HepG2 (cell line): Measurements from ENCODE around the gene MFAP4. TPM values are rescaled to one million over a fixed set of nuclear protein-coding genes. Genes with fewer than 3 reads are reported as not detected.

Experiments used
- BCL6 ChIP-seq: IDR thresholded peaks from 2 replicates; pipeline ENCODE4 v1.6.1; 2016; ENCODE audit warnings: missing genetic modification reagents, missing compliant biosample characterization
- CBX5 ChIP-seq: sonication (generic); formaldehyde crosslinking; IDR thresholded peaks from 2 replicates; pipeline ENCODE4 v1.4.0; 2020; ENCODE audit warnings: missing genetic modification reagents, borderline replicate concordance
- HNF4A ChIP-seq: sonication (generic); formaldehyde crosslinking; IDR thresholded peaks from 2 replicates; pipeline ENCODE4 v1.4.0; 2020; ENCODE audit warnings: missing genetic modification reagents
- PHF21A ChIP-seq: sonication (generic); formaldehyde crosslinking; IDR thresholded peaks from 2 replicates; pipeline ENCODE4 v1.5.0; 2020; ENCODE audit warnings: mild to moderate bottlenecking, missing genetic modification reagents
- RCOR2 ChIP-seq: IDR thresholded peaks from 2 replicates; pipeline ENCODE4 v1.6.1; 2016; ENCODE audit warnings: missing biosample characterization, missing genetic modification reagents
- REL ChIP-seq: sonication (generic); formaldehyde crosslinking; conservative IDR thresholded peaks from 2 replicates; pipeline ENCODE4 v1.8.0; 2022; ENCODE audit warnings: mild to moderate bottlenecking, missing genetic modification reagents, moderate library complexity
- SAFB2 ChIP-seq: sonication (generic); formaldehyde crosslinking; IDR thresholded peaks from 2 replicates; pipeline ENCODE4 v1.5.1; 2020; ENCODE audit warnings: missing genetic modification reagents, low read depth, mild to moderate bottlenecking, borderline replicate concordance
- SKI ChIP-seq: fragments of 450-650 bp; IDR thresholded peaks from one replicate; pipeline ENCODE4 v1.6.1; 2018; ENCODE audit warnings: mild to moderate bottlenecking; ENCODE audit not compliant: partially characterized antibody
- SMARCE1 ChIP-seq: fragments of 450-650 bp; IDR thresholded peaks from 2 replicates; pipeline ENCODE4 v1.6.1; 2017; ENCODE audit warnings: borderline replicate concordance
- SMC3 ChIP-seq: IDR thresholded peaks from 2 replicates; pipeline ENCODE4 v1.6.1; 2011; ENCODE audit warnings: low read length, improper control_type of control experiment
- STAT5B ChIP-seq: sonication (generic); formaldehyde crosslinking; IDR thresholded peaks from 2 replicates; pipeline ENCODE4 v1.4.0; 2020; ENCODE audit warnings: missing genetic modification reagents
- TARDBP ChIP-seq: sonication (generic); formaldehyde crosslinking; IDR thresholded peaks from 2 replicates; pipeline ENCODE4 v1.8.0; 2022; ENCODE audit warnings: mild to moderate bottlenecking, missing genetic modification reagents
- THYN1 ChIP-seq: sonication (generic); formaldehyde crosslinking; IDR thresholded peaks from 2 replicates; pipeline ENCODE4 v1.8.1; 2023; ENCODE audit warnings: low read depth, mild to moderate bottlenecking, moderate library complexity, missing genetic modification reagents, borderline replicate concordance
- TRIM24 ChIP-seq: sonication (generic); formaldehyde crosslinking; IDR thresholded peaks from 2 replicates; pipeline ENCODE4 v1.8.0; 2022; ENCODE audit warnings: mild to moderate bottlenecking, missing genetic modification reagents
- YEATS4 ChIP-seq: sonication (generic); formaldehyde crosslinking; IDR thresholded peaks from 2 replicates; pipeline ENCODE4 v1.4.0; 2020; ENCODE audit warnings: missing genetic modification reagents, borderline replicate concordance
- ZNF160 ChIP-seq: sonication (generic); formaldehyde crosslinking; IDR thresholded peaks from 2 replicates; pipeline ENCODE4 v1.8.0; 2022; ENCODE audit warnings: mild to moderate bottlenecking, inconsistent platforms, missing genetic modification reagents
- ZNF263 ChIP-seq: sonication (generic); formaldehyde crosslinking; IDR thresholded peaks from 2 replicates; pipeline ENCODE4 v1.4.0; 2020; ENCODE audit warnings: missing genetic modification reagents
- ZNF282 ChIP-seq: fragments of 450-650 bp; IDR thresholded peaks from 2 replicates; pipeline ENCODE4 v1.6.1; 2018; ENCODE audit not compliant: partially characterized antibody
- ZNF549 ChIP-seq: sonication (generic); formaldehyde crosslinking; IDR thresholded peaks from 2 replicates; pipeline ENCODE4 v1.5.0; 2020; ENCODE audit warnings: missing genetic modification reagents
- ZNF670 ChIP-seq: sonication (generic); formaldehyde crosslinking; IDR thresholded peaks from 2 replicates; pipeline ENCODE4 v1.8.0; 2022; ENCODE audit warnings: mild to moderate bottlenecking, missing genetic modification reagents, borderline replicate concordance
- ZNF773 ChIP-seq: sonication (generic); formaldehyde crosslinking; IDR thresholded peaks from 2 replicates; pipeline ENCODE4 v1.4.0; 2020; ENCODE audit warnings: missing genetic modification reagents, borderline replicate concordance
- ZNF781 ChIP-seq: sonication (generic); formaldehyde crosslinking; IDR thresholded peaks from 2 replicates; pipeline ENCODE4 v1.5.1; 2020; ENCODE audit warnings: borderline replicate concordance, mild to moderate bottlenecking, missing genetic modification reagents; ENCODE audit errors: not compliant biosample characterization
- ZSCAN29 ChIP-seq: sonication (generic); formaldehyde crosslinking; conservative IDR thresholded peaks from 2 replicates; pipeline ENCODE4 v1.4.0; 2020; ENCODE audit warnings: mild to moderate bottlenecking, missing genetic modification reagents
- polyA plus RNA-seq, 8 experiments: library from polyadenylated mRNA; depleted of rRNA in 3 of 8; stranded (reverse) in 7 of 8; unstranded in 1 of 8; fragments of >200 nt; fragmentation: Illumina TruSeq in 4 of 8; extraction: Trizol in 4 of 8; gene quantifications; 2 replicates each; pipeline versions ENCODE4 v1.2.1 to v1.2.3, GENCODE V29; 2011 to 2016; ENCODE audit warnings: low read depth in 4 of 8, missing spikeins in 1 of 8, mixed read lengths in 1 of 8; ENCODE audit not compliant: insufficient read depth in 1 of 8
- total RNA-seq, 5 experiments: library from RNA; depleted of rRNA; stranded (reverse); fragments of >200 nt; fragmentation: Illumina TruSeq; extraction: Trizol; gene quantifications; 2 replicates each; pipeline ENCODE4 v1.2.3, GENCODE V29; 2016; ENCODE audit warnings: low read depth in 1 of 5
- TF ChIP-seq, protein P1 (sequence below): sonication (generic); formaldehyde crosslinking; IDR thresholded peaks from 2 replicates; pipeline ENCODE4 v1.5.0; 2020; ENCODE audit warnings: mild to moderate bottlenecking, missing genetic modification reagents
- TF ChIP-seq, protein P2 (sequence below): sonication (generic); formaldehyde crosslinking; IDR thresholded peaks from 2 replicates; pipeline ENCODE4 v1.4.0; 2020; ENCODE audit warnings: missing genetic modification reagents, mild to moderate bottlenecking, borderline replicate concordance
- TF ChIP-seq, protein P3 (sequence below): sonication (generic); formaldehyde crosslinking; IDR thresholded peaks from 2 replicates; pipeline ENCODE4 v1.4.0; 2020; ENCODE audit warnings: missing genetic modification reagents

The MFAP4 gene
- total and polyA plus RNA-seq, 2 of the 13 experiments (the other 11 are each of a cell fraction or from before 2014, with no cell fraction given), result 0.08 TPM; not detected in 1

DNA sequence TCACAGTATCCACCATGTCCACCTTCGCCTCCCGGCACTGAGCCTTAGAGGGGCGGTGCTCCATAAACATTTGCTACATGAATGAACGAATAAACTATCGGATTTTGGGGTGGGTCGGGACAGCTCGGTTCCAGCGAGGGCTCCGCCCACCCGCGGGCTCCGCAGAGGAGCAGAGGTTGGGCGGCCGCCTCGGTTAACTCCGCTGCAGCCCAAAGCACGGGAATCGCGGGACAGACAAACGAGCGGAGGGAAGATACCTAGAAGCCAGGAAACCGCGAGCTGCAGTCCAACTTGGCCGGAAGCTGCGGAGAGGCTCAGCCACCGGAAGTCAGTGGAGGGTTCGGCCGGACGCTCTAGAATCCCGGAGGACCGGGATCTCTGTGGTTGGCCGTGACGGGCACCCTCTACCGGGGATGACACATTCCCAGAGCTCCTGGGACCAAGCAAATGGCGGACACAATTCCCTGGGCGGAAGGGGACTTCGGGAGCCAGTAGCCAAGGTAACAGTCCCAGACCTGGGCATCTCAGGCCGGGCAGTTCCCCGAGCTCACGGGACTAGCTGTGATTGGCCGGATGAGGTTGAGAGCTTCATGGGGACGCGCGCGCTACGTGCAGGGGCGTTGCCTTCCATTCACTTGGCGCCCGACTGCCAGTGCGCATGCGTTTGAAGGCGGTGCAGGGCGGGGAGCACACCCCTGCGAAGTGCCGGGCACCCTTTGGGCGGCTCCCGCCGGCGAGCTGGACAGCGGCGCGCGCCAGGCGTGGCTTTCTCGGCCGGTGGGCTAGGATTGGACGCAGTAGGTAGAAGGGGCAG lies 9.2 kb downstream of the MFAP4 start (continued):
- TF ChIP-seq, protein P1, sequence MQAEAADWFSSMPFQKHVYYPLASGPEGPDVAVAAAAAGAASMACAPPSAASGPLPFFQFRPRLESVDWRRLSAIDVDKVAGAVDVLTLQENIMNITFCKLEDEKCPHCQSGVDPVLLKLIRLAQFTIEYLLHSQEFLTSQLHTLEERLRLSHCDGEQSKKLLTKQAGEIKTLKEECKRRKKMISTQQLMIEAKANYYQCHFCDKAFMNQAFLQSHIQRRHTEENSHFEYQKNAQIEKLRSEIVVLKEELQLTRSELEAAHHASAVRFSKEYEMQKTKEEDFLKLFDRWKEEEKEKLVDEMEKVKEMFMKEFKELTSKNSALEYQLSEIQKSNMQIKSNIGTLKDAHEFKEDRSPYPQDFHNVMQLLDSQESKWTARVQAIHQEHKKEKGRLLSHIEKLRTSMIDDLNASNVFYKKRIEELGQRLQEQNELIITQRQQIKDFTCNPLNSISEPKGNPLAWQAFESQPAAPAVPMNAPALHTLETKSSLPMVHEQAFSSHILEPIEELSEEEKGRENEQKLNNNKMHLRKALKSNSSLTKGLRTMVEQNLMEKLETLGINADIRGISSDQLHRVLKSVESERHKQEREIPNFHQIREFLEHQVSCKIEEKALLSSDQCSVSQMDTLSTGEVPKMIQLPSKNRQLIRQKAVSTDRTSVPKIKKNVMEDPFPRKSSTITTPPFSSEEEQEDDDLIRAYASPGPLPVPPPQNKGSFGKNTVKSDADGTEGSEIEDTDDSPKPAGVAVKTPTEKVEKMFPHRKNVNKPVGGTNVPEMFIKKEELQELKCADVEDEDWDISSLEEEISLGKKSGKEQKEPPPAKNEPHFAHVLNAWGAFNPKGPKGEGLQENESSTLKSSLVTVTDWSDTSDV (CRISPR knock-in tag), result no peak
- no peak for TF ChIP-seq ZNF781 (CRISPR knock-in tag)
- TF ChIP-seq PHF21A, result peak; percentile 92
- no peak; the same call in 1 of the 2 replicates for TF ChIP-seq ZNF549 (CRISPR knock-in tag)
- TF ChIP-seq YEATS4 (CRISPR knock-in tag), result peak; percentile 89
- TF ChIP-seq ZNF160 (CRISPR knock-in tag), result no peak
- TF ChIP-seq ZNF773 (CRISPR knock-in tag), result peak; percentile 21; the same call in 1 of the 2 replicates
- no peak for TF ChIP-seq SMC3
- TF ChIP-seq ZNF263 (CRISPR knock-in tag), result peak; percentile 14; the same call in 1 of the 2 replicates
- TF ChIP-seq HNF4A (CRISPR knock-in tag), result no peak; the same call in 1 of the 2 replicates
- TF ChIP-seq, protein P2, sequence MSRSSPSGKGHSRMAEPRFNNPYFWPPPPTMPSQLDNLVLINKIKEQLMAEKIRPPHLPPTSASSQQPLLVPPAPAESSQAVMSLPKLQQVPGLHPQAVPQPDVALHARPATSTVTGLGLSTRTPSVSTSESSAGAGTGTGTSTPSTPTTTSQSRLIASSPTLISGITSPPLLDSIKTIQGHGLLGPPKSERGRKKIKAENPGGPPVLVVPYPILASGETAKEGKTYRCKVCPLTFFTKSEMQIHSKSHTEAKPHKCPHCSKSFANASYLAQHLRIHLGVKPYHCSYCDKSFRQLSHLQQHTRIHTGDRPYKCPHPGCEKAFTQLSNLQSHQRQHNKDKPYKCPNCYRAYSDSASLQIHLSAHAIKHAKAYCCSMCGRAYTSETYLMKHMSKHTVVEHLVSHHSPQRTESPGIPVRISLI (CRISPR knock-in tag), result peak; percentile 56; the same call in 1 of the 2 replicates
- no peak for TF ChIP-seq SKI
- no peak for TF ChIP-seq BCL6
- TF ChIP-seq TRIM24 (CRISPR knock-in tag), result no peak
- TF ChIP-seq ZSCAN29, result no peak
- TF ChIP-seq TARDBP (CRISPR knock-in tag), result no peak; the same call in 1 of the 2 replicates
- no peak for TF ChIP-seq CBX5 (CRISPR knock-in tag)
- no peak for TF ChIP-seq REL (CRISPR knock-in tag)
- TF ChIP-seq, protein P3, sequence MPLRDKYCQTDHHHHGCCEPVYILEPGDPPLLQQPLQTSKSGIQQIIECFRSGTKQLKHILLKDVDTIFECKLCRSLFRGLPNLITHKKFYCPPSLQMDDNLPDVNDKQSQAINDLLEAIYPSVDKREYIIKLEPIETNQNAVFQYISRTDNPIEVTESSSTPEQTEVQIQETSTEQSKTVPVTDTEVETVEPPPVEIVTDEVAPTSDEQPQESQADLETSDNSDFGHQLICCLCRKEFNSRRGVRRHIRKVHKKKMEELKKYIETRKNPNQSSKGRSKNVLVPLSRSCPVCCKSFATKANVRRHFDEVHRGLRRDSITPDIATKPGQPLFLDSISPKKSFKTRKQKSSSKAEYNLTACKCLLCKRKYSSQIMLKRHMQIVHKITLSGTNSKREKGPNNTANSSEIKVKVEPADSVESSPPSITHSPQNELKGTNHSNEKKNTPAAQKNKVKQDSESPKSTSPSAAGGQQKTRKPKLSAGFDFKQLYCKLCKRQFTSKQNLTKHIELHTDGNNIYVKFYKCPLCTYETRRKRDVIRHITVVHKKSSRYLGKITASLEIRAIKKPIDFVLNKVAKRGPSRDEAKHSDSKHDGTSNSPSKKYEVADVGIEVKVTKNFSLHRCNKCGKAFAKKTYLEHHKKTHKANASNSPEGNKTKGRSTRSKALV (CRISPR knock-in tag), result peak; percentile 62; the same call in 1 of the 2 replicates
- TF ChIP-seq SAFB2 (CRISPR knock-in tag), result peak; percentile 75; the same call in 1 of the 2 replicates
- no peak for TF ChIP-seq THYN1 (CRISPR knock-in tag)
- TF ChIP-seq STAT5B (CRISPR knock-in tag), result no peak
- TF ChIP-seq ZNF670 (CRISPR knock-in tag), result 0 out of 2 replicates have a peak, but pooled peaks have one; percentile 46
- TF ChIP-seq SMARCE1, result no peak
- no peak for TF ChIP-seq ZNF282
- TF ChIP-seq RCOR2 (CRISPR knock-in tag), result no peak
